ENCODE measurements around the gene LTBP4.

- no peak for TF ChIP-seq CTCF (IDR thresholded peaks at IDR 0.05)
- TF ChIP-seq POLR2A (IDR thresholded peaks at IDR 0.05) = peak in 1 of 2 donors; percentile 54
Observed at GRCh38 chr19:40576585-40577451, 24.4 kb upstream of the LTBP4 start, which contains the start of gene SHKBP1.
